H9 (cell line): Measurements from ENCODE around the gene PGF. TPM values are rescaled to one million over a fixed set of nuclear protein-coding genes. Genes with fewer than 3 reads are reported as not detected.
A peak's percentile ranks its signal among the peaks of the same experiment; 100 is the strongest.

Experiments
- DNase-seq: peaks from one replicate; pipeline ENCODE4 v3.0.0-alpha.2; 2017
- H2AFZ ChIP-seq: one replicate; pipeline ENCODE4 v1.6.1; 2013; ENCODE audit warnings: mild to moderate bottlenecking, low read length, control low read depth, moderate library complexity
- H2AK5ac ChIP-seq: 2 replicates; pipeline ENCODE4 v1.6.1; 2013; ENCODE audit warnings: low read length, control low read depth, mixed read lengths; ENCODE audit not compliant: insufficient read length
- H2BK120ac ChIP-seq: one replicate; pipeline ENCODE4 v1.6.1; 2013; ENCODE audit warnings: low read depth, mild to moderate bottlenecking, low read length, control low read depth, inconsistent platforms; ENCODE audit not compliant: poor library complexity, severe bottlenecking
- H2BK12ac ChIP-seq: 2 replicates; pipeline ENCODE4 v1.6.1; 2013; ENCODE audit warnings: low read length, control low read depth, mixed read lengths, low read depth; ENCODE audit not compliant: insufficient read length
- H2BK15ac ChIP-seq: 2 replicates; pipeline ENCODE4 v1.6.1; 2013; ENCODE audit warnings: low read depth, low read length, control low read depth
- H2BK20ac ChIP-seq: one replicate; pipeline ENCODE4 v1.6.1; 2013; ENCODE audit warnings: low read depth, mild to moderate bottlenecking, low read length, control low read depth, inconsistent platforms; ENCODE audit not compliant: poor library complexity, severe bottlenecking
- H2BK5ac ChIP-seq: 2 replicates; pipeline ENCODE4 v1.6.1; 2013; ENCODE audit warnings: low read length, control low read depth, mixed read lengths; ENCODE audit not compliant: insufficient read length
- H3K14ac ChIP-seq: 2 replicates; pipeline ENCODE4 v1.6.1; 2013; ENCODE audit warnings: low read length, control low read depth; ENCODE audit not compliant: insufficient read depth
- H3K18ac ChIP-seq: 2 replicates; pipeline ENCODE4 v1.6.1; 2013; ENCODE audit warnings: low read depth, mild to moderate bottlenecking, mixed read lengths, low read length, control low read depth; ENCODE audit not compliant: insufficient read length
- H3K23ac ChIP-seq: 2 replicates; pipeline ENCODE4 v1.6.1; 2013; ENCODE audit warnings: low read length, control low read depth, mixed read lengths, low read depth; ENCODE audit not compliant: insufficient read length
- H3K23me2 ChIP-seq: 2 replicates; pipeline ENCODE4 v1.6.1; 2013; ENCODE audit warnings: low read depth, mild to moderate bottlenecking, mixed read lengths, low read length, control low read depth; ENCODE audit not compliant: insufficient read length, poor library complexity, severe bottlenecking
- H3K27ac ChIP-seq: 2 replicates; pipeline ENCODE4 v1.5.1; 2013; ENCODE audit warnings: low read length, control low read depth, mixed read lengths, low read depth; ENCODE audit not compliant: insufficient read length
- H3K27me3 ChIP-seq: 2 replicates; pipeline ENCODE4 v1.6.1; 2013; ENCODE audit warnings: low read length, control low read depth, inconsistent platforms; ENCODE audit not compliant: insufficient read depth
- H3K4ac ChIP-seq: 2 replicates; pipeline ENCODE4 v1.6.1; 2013; ENCODE audit warnings: low read depth, mild to moderate bottlenecking, control low read depth, inconsistent platforms, low read length, moderate library complexity
- H3K4me1 ChIP-seq: 2 replicates; pipeline ENCODE4 v1.6.1; 2013; ENCODE audit warnings: low read length, control low read depth, inconsistent platforms; ENCODE audit not compliant: insufficient read depth
- H3K4me2 ChIP-seq: 2 replicates; pipeline ENCODE4 v1.6.1; 2013; ENCODE audit warnings: low read length, control low read depth, mixed read lengths; ENCODE audit not compliant: insufficient read length, insufficient read depth
- H3K56ac ChIP-seq: 2 replicates; pipeline ENCODE4 v1.6.1; 2013; ENCODE audit warnings: low read depth, mild to moderate bottlenecking, mixed read lengths, low read length, control low read depth; ENCODE audit not compliant: insufficient read length
- H3K79me1 ChIP-seq: 2 replicates; pipeline ENCODE4 v1.6.1; 2013; ENCODE audit warnings: low read depth, mild to moderate bottlenecking, moderate library complexity, low read length, control low read depth, inconsistent platforms; ENCODE audit not compliant: insufficient read depth, poor library complexity, severe bottlenecking
- H3K79me2 ChIP-seq: 2 replicates; pipeline ENCODE4 v1.6.1; 2013; ENCODE audit warnings: low read length, control low read depth, inconsistent platforms; ENCODE audit not compliant: insufficient read depth
- H3K9ac ChIP-seq: 2 replicates; pipeline ENCODE4 v1.6.1; 2013; ENCODE audit warnings: low read length, control low read depth, mixed read lengths; ENCODE audit not compliant: insufficient read length; ENCODE audit errors: extremely low read depth
- H3K9me3 ChIP-seq: one replicate; pipeline ENCODE4 v1.6.1; 2013; ENCODE audit warnings: low read depth, low read length, inconsistent platforms; ENCODE audit not compliant: control insufficient read depth
- H3T11ph ChIP-seq: one replicate; pipeline ENCODE4 v1.6.1; 2013; ENCODE audit warnings: mild to moderate bottlenecking, low read length, control low read depth, inconsistent platforms
- H4K20me1 ChIP-seq: one replicate; pipeline ENCODE4 v1.6.1; 2013; ENCODE audit not compliant: control insufficient read depth, insufficient read length, insufficient read depth
- H4K5ac ChIP-seq: 2 replicates; pipeline ENCODE4 v1.6.1; 2013; ENCODE audit warnings: low read depth, mild to moderate bottlenecking, mixed read lengths, low read length, control low read depth; ENCODE audit not compliant: insufficient read length
- H4K8ac ChIP-seq: replicated peaks from 2 replicates; pipeline ENCODE4 v1.6.1; 2013; ENCODE audit warnings: low read length, control low read depth, mixed read lengths, low read depth; ENCODE audit not compliant: insufficient read length
- H4K91ac ChIP-seq: 2 replicates; pipeline ENCODE4 v1.6.1; 2013; ENCODE audit warnings: low read depth, mild to moderate bottlenecking, moderate library complexity, mixed read lengths, low read length, control low read depth; ENCODE audit not compliant: insufficient read length
- H3K27ac Mint-ChIP-seq, 3 experiments: 2 replicates in 2 of 3; 3 replicates in 1 of 3; pipeline ENCODE4 v1.8.0; 2020 to 2021; ENCODE audit warnings: mixed read lengths in 3 of 3, mild to moderate bottlenecking in 1 of 3, moderate library complexity in 1 of 3
- H3K27me3 Mint-ChIP-seq: 2 replicates; pipeline ENCODE4 v1.8.0; 2021; ENCODE audit warnings: low read depth, mild to moderate bottlenecking, moderate library complexity, mixed read lengths
- H3K36me3 Mint-ChIP-seq, 3 experiments: 2 replicates in 2 of 3; 3 replicates in 1 of 3; pipeline ENCODE4 v1.8.0; 2020 to 2021; ENCODE audit warnings: low read depth in 3 of 3, mixed read lengths in 3 of 3; ENCODE audit not compliant: insufficient read depth in 1 of 3
- H3K4me1 Mint-ChIP-seq, 2 experiments: 2 replicates each; pipeline ENCODE4 v1.8.0; 2020; ENCODE audit warnings: mixed read lengths in 2 of 2
- H3K4me3 Mint-ChIP-seq, 2 experiments: 2 replicates in 1 of 2; 3 replicates in 1 of 2; pipeline ENCODE4 v1.8.0; 2020 to 2021; ENCODE audit warnings: mild to moderate bottlenecking in 2 of 2, mixed read lengths in 2 of 2, moderate library complexity in 1 of 2
- H3K9me3 Mint-ChIP-seq, 2 experiments: 2 replicates in 1 of 2; 3 replicates in 1 of 2; pipeline ENCODE4 v1.8.0; 2020; ENCODE audit warnings: mild to moderate bottlenecking in 2 of 2, mixed read lengths in 2 of 2, moderate library complexity in 1 of 2
- WGBS: extraction: QIAGEN DNeasy Blood & Tissue Kit; methylation state at CpG from one replicate; pipeline ENCODE4 v1.1.7; 2013; ENCODE audit warnings: missing lambda C conversion rate, low lambda C conversion rate, mixed read lengths; ENCODE audit not compliant: insufficient read length; ENCODE audit errors: extremely low coverage; 5-methylcytosine and 5-hydroxymethylcytosine counted together
- total RNA-seq: library from RNA; stranded (reverse); gene quantifications from 2 replicates; pipeline ENCODE4 v1.2.1, GENCODE V29; 2021
- TF ChIP-seq, protein P1 (sequence below): fragments of 200-600 bp; sonication (generic); conservative IDR thresholded peaks from 3 replicates; pipeline ENCODE4 v1.8.0; 2021; ENCODE audit warnings: antibody characterized with exemption, mild to moderate bottlenecking

The PGF gene
- total RNA-seq, 1 experiment from 2014 or later, result 2.3 TPM

DNA sequence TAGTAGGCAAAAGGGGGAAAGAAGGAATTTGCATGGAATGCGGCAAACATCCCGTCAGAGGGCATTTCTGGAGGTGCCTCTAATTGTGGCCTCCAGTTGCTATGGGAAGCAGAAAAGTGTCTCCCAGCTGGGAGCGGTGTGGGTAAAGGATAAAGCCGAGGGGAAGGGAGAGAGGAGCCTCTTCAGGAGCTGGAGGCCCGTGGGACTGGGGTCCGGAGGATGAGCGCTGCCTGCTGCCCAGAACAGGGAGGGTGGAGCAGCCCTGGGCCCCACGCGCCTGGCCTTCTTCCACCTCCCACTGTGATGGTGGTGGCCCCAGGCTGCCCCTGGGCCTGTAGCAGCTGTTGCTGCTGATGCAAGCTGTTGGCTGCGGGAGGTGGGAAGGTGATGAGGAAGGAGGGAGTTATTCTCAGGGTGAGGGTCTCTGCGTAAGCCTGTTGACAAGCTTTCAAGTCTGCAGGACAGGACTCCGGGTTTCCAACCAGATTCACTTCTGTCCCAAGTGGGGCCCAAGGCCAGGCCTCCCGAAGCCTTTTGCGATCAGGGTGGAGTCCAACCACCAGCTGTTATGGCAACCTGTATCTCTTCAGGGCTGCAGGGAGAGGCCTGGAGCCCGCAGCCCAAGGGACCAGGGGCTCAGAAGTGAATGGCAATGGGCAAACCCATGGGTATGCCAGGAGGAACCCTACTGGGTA is 19.1 kb upstream of the PGF start:
- Histone ChIP-seq H3K9ac (no peak overlapping the region), H4K8ac (no peak overlapping the region), H3K14ac (0 out of 2 replicates have a peak overlapping the region, but pooled peaks have one; percentile 1), H3K18ac (no peak overlapping the region), H2BK5ac (no peak overlapping the region), H2AK5ac (no peak overlapping the region), H3K27ac (no peak overlapping the region), H3K56ac (no peak overlapping the region), H4K5ac (no peak overlapping the region), H3K4me2 (no peak overlapping the region), H4K91ac (no peak overlapping the region), H4K20me1 (no peaks in the 10 kb centered on the region), H2BK120ac (no peak overlapping the region), H3K79me2 (no peaks in the 10 kb centered on the region), H3K27me3 (no peaks in the 10 kb centered on the region), H2AFZ (no peak overlapping the region), H2BK20ac (no peak overlapping the region), H3K23ac (no peak overlapping the region), H2BK15ac (no peak overlapping the region), H3K9me3 (no peaks in the 10 kb centered on the region), H3K79me1 (no peaks in the 10 kb centered on the region), H3K4me1 (no peaks in the 10 kb centered on the region; the same call in 1 of the 2 replicates), H3K23me2 (no peaks in the 10 kb centered on the region), H2BK12ac (no peak overlapping the region), H3T11ph (no peak overlapping the region), H3K4ac (no peak overlapping the region)
- Mint-ChIP-seq H3K27me3 (no peaks in the 10 kb centered on the region; the same call in 1 of the 2 replicates), H3K36me3 (no peaks in the 10 kb centered on the region), H3K4me3 (peak overlapping the region in 1 of 2 experiments; percentile 31; a peak in 1 of 5 replicates), H3K4me1 (peaks cover 24 to 40% of the 10 kb centered on the region in 2 experiments), H3K9me3 (no peaks in the 10 kb centered on the region), H3K27ac (peak overlapping the region in 2 of 3 experiments; percentile 29 to 46; a peak in 2 of 7 replicates)
- DNase-seq, result peak; percentile 56
- TF ChIP-seq, protein P1, sequence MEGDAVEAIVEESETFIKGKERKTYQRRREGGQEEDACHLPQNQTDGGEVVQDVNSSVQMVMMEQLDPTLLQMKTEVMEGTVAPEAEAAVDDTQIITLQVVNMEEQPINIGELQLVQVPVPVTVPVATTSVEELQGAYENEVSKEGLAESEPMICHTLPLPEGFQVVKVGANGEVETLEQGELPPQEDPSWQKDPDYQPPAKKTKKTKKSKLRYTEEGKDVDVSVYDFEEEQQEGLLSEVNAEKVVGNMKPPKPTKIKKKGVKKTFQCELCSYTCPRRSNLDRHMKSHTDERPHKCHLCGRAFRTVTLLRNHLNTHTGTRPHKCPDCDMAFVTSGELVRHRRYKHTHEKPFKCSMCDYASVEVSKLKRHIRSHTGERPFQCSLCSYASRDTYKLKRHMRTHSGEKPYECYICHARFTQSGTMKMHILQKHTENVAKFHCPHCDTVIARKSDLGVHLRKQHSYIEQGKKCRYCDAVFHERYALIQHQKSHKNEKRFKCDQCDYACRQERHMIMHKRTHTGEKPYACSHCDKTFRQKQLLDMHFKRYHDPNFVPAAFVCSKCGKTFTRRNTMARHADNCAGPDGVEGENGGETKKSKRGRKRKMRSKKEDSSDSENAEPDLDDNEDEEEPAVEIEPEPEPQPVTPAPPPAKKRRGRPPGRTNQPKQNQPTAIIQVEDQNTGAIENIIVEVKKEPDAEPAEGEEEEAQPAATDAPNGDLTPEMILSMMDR, result no peak
- WGBS, result no CpG with 5 or more reads among the region's 15 CpGs
